ENCODE results near the gene LNX1.

LNX1 gene

GRCh38 chr4:53497487-53498244, 93.6 kb downstream of the LNX1 start:
- TF ChIP-seq ZFX (IDR thresholded peaks at IDR 0.05; ENCODE audit: borderline replicate concordance) = no peak
- TF ChIP-seq CTCF (IDR thresholded peaks at IDR 0.05) = no peak
- H3K27ac ChIP-seq = no peak overlapping the region

DNA sequence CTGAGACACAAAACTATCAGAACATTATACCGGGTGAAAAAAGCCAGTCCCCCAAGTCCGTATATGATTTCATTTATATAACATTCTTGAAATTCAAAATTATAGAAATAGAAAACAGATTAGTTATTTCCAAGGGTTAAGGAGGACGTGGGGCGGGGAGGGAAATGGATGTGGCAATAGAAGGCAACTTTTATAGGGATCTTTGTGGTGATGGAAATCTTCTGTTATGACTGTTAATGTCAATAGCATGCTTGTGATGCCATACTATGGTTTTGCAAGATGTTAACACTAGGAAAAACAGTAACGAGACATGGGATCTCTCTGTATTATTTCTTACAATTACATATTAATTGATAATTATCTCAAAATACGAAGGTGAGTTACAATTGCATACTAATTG, 96.4 kb downstream of the LNX1 start:
- TF ChIP-seq CTCF (IDR thresholded peaks at IDR 0.05) (no peak), ZFX (IDR thresholded peaks at IDR 0.05; ENCODE audit: borderline replicate concordance) (no peak)
- no peak overlapping the region for H3K27ac ChIP-seq

GRCh38 chr4:53490965-53491622, 100.2 kb downstream of the LNX1 start:
- no peak overlapping the region for H3K27ac ChIP-seq
- TF ChIP-seq CTCF (IDR thresholded peaks at IDR 0.05) (peak; percentile 77), ZFX (IDR thresholded peaks at IDR 0.05; ENCODE audit: borderline replicate concordance) (no peak)

DNA sequence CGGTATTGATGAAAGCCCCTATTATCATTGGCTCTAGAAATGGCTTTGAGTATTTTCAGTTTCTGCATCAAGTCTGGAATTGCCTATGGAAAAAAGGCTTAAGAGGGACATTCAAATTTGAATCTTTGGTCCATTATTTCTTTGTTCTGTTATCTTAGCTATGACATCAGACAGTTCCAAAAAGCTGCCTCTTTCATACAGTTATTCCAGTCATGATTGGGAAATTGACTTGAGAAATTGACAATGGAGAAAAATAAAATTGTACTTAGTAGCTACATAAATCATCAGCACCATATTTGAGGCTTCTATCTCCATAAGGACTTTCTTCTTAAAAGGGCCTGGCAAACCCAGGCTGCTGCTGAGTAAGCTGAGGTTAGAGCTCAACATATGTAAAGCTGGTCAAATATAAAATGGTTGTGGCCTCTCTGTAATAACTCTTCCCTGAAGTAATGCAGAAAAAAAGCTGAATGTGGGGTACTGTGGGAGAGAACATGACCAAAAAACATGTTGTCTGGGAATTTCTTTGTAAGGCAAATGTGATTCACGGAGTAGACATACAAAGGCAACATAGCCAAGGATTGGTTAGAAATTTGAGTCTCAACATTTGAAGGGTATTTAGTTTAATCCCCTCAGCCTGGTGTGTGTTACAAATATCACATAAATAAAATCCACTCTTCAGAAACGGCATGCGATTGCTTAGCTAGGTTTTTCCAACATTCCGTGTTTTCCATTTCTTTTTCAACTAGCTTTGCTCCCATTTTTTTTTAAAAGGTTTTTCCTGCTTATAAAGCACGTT, 100.9 kb downstream of the LNX1 start:
- H3K27ac ChIP-seq = no peak overlapping the region
- TF ChIP-seq ZFX (IDR thresholded peaks at IDR 0.05; ENCODE audit: borderline replicate concordance) (no peak), CTCF (IDR thresholded peaks at IDR 0.05) (no peak)

DNA sequence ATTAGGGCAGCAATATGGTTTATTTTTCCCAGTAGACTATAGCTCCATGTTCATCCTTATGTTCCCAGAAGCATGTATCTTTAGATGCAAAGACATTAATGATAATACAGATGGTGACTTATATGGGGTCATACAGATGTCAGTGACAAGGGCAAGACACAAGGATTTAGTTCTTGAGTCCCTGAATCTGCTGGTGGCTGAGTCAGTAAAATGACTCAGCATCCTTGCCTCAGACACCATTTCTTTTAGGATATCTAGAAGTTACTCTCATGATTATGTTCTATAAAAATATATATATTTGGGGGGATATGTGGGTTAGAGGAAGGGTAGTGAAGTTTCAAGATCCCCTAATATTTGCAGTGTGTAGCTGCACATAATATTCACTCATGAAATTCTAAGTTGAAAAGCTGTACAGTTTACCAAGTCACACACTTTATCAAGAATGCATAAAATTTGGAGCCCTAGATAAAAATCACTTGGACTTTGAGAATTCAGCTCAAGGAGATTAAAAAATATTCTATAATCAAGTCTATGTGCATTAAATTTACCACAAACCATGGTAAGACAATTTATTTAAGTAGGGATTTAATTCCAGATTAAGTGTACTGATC, 101.9 kb downstream of the LNX1 start:
- TF ChIP-seq ZFX (IDR thresholded peaks at IDR 0.05; ENCODE audit: borderline replicate concordance) (no peak), CTCF (IDR thresholded peaks at IDR 0.05) (no peak)
- H3K27ac ChIP-seq = no peak overlapping the region

GRCh38 chr4:53487766-53488165, 103.5 kb downstream of the LNX1 start:
- TF ChIP-seq ZFX (IDR thresholded peaks at IDR 0.05; ENCODE audit: borderline replicate concordance) (no peak), CTCF (IDR thresholded peaks at IDR 0.05) (no peak)

More at GRCh38 chr4:53487766-53488165, 103.5 kb downstream of the LNX1 start:
- H3K27ac ChIP-seq = no peak overlapping the region
